HL-60/S4 treated with retinoic acid at 250 ng/mL for 4 days and 3 days (cell line): ENCODE data around the gene BLOC1S2.
"Not testable (repeated sequence)": the region's sequence is repeated elsewhere in the genome, so short reads cannot be mapped to it uniquely, and the experiment has no call there.

Experiments used
- in situ Hi-C: fragments of 300-500 bp; cut with MboI; formaldehyde crosslinking; loops from 2 replicates; pipeline ENCODE4 v1.7.0; 2022; ENCODE audit warnings: low sequenced_read_pairs

Gene BLOC1S2

GRCh38 chr10:100292300-100292699 lies 5.8 kb upstream of the BLOC1S2 start:
- in situ Hi-C loops, result not testable (repeated sequence)

DNA sequence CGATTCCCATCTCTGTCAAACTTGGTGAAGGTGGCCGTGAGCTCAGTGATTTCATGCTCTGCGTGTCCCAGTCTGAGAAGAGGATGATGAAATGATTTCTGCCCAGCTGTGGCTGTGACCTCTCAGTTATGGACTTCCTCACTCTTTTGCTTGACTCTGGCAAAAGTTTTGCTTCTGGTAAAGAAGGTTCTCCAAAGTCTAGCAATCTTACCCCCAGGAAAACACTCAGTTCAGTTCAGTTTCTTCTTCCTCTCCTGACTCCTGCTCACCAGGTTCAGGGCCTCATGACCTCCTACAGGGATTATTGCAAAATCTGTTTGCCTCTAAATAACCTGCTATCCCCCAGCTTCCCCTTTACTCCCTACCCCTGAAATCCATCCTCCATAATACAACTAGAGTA lies 4.9 kb upstream of the BLOC1S2 start:
- in situ Hi-C loops, result no loop called here

- in situ Hi-C loops, result no loop called here
Measured at GRCh38 chr10:100289641-100290040, 3.2 kb upstream of the BLOC1S2 start.

GRCh38 chr10:100288196-100288595 lies 1.7 kb upstream of the BLOC1S2 start:
- in situ Hi-C loops, result no loop called here

DNA sequence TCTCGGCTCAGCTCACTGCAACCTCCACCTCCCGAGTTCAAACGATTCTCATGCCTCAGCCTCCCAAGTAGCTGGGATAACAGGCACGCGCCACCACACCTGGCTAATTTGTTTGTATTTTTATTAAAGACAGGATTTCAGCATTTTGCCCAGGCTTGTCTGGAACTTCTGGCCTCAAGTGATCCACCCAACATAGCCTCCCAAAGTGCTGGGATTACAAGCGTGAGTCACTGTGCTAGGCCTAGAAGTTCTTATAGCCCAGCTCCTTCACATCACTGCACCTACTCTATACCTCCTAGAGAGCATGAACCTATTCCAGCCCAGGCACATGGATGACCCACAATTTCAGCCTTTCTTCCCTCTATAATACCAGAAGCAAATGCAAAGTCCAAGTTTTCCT lies 1.3 kb upstream of the BLOC1S2 start:
- in situ Hi-C loops, result no loop called here

- in situ Hi-C loops, result not testable (repeated sequence)
Measured at GRCh38 chr10:100285326-100285725, 1.2 kb downstream of the BLOC1S2 start.

DNA sequence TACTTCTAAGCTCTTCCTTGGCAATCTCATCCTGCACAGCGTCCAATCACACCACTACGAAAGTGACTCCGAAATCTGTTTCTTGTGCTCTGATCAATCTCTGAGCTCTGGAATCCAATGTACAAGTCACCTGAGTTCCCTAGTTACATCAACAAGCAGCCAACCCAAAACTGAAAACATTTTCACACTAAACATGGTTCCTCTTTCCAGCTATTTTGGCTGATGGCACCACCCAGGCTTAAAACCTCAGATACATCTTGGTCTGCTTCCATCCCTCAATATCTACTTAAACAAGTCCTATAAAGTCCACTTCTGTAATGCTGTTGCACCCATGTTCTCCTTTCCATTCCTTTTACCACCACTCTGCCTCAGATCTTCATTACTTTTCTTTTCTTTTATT lies 3.6 kb downstream of the BLOC1S2 start:
- in situ Hi-C loops, result no loop called here

- in situ Hi-C loops, result not testable (repeated sequence)
Measured at GRCh38 chr10:100276971-100277370, 9.5 kb downstream of the BLOC1S2 start.

DNA sequence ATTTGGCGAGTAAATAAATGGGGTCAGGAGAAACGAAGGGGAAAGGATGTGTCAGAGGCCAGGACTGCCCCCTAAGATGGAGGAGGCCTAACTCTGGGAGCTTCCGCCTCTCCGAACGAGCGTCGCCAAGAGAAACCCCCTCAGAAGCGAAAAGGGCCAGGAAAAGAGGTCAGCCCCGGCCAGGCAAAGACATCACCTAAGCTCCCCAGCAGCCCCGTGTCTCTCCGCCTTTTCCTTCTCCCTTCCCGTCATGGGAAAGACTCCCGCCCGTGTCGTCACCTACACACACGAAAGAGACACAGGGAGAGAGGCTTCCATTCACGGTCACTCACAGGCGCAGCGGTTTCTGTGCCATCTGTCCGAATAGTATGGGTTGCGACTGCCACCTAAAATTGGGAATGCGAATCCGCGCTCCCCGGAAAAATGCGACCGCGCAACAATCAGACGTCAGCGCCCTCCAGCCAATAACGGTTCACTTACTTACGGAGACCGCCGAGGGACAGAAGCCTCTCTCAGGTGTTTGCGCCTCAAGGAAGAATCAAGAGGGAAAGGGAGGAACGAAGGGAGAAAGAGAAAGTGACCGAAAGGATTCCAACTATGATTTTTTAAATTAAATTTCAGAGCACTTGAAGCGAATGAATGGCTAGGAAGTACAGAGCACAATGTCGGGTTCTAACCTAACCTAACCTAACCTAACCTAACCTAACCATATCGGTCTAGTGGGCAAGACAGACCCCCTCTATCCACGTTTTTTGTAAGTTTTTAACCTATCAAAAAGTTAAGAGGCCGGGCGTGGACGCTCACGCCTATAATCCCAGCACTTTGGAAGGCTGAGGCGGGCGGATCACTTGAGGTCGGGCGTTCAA lies 19.0 kb downstream of the BLOC1S2 start, which contains the start of gene CWF19L1:
TSS of gene CWF19L1 (minus strand) at position 400 of the 866 bp plus-strand sequence. CDS start at position 355, 45 bp downstream.
- in situ Hi-C loops, result no loop called here

GRCh38 chr10:100265821-100266485 lies 20.5 kb downstream of the BLOC1S2 start:
- in situ Hi-C loops, result no loop called here

DNA sequence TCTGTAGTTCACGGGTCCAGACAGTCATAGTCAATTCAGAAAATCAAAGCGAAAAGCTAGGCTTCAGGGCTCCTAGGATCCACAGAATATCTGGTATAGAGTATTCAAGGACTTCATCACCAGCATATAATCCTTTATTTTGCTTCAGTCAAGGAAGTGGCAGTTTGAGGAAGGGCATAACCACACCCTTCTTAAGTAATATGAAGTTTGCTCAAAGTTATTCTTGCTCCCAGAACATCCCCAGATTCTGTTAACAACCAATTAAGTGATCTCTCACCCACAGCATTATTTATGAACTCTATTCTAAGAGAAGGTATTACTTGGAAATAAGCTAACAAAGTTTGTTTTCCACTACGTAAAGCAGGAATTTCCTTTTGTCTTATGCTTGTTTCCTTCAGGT lies 32.3 kb downstream of the BLOC1S2 start:
- in situ Hi-C loops, result no loop called here

GRCh38 chr10:100253041-100253440 lies 33.4 kb downstream of the BLOC1S2 start:
- in situ Hi-C loops, result no loop called here

DNA sequence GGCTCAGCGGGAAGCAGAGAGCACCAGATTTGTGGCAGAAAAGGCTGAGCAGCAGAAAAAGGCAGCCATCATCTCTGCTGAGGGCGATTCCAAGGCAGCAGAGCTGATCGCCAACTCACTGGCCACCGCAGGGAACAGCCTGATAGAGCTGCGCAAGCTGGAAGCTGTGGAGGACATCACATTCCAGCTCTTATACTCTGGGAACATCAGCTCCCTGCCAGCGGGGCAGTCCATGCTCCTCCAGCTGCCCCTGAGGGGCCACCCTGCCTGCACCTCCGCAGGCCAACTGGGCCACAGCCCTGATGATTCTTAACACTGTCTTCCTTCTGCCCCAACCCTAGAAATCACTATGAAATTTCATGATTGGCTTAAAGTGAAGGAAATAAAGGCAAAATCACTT lies 37.7 kb downstream of the BLOC1S2 start:
- in situ Hi-C loops, result loop anchor here (25.0 kb wide), 1 partner anchor 412 kb away; no protein-coding TSS in a partner anchor

DNA sequence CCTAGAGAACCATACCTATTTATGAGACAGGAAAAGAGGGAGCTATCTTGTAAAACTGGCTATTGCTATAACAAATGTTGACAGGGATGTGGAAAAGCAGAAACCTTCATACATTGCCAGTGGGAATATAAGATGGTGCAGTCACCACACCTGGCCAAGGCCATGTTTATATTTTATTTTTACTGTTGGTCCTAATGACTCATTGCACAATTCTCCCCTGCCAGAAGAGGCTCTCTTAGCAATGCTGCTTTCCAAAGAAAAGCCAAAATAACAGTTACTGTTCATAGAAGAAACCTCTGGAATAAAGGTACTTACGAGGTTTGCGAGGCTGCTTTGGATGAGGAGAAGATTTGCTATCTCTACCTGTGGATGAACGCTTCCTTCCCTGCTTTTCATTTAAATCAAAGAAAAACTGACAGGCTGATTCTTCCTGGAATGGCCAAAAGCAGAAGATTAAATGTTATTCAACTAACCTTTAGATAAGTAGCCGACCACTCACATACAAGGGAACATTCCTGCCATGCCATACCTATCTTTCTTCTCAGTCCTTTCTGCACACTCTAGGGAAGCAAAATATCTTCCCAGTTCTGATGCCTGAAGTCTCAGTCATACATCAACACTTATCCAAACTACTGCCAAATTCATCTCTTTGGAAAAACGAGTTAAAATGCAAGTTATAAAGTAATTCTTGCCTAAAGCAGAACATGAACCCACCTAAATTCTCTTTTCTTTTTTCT lies 40.8 kb downstream of the BLOC1S2 start:
- in situ Hi-C loops, result loop anchor here (25.0 kb wide), 1 partner anchor 408 kb away; no protein-coding TSS in a partner anchor

- in situ Hi-C loops, result loop anchor here (25.0 kb wide), 1 partner anchor 403 kb away; no protein-coding TSS in a partner anchor
Measured at GRCh38 chr10:100239851-100240250, 46.6 kb downstream of the BLOC1S2 start.

- in situ Hi-C loops, result loop anchor here (25.0 kb wide), 1 partner anchor 401 kb away; no protein-coding TSS in a partner anchor
Measured at GRCh38 chr10:100238429-100238828, 48.1 kb downstream of the BLOC1S2 start.

GRCh38 chr10:100232101-100232500 lies 54.4 kb downstream of the BLOC1S2 start:
- in situ Hi-C loops, result loop anchor here (25.0 kb wide), 1 partner anchor 395 kb away; no protein-coding TSS in a partner anchor

DNA sequence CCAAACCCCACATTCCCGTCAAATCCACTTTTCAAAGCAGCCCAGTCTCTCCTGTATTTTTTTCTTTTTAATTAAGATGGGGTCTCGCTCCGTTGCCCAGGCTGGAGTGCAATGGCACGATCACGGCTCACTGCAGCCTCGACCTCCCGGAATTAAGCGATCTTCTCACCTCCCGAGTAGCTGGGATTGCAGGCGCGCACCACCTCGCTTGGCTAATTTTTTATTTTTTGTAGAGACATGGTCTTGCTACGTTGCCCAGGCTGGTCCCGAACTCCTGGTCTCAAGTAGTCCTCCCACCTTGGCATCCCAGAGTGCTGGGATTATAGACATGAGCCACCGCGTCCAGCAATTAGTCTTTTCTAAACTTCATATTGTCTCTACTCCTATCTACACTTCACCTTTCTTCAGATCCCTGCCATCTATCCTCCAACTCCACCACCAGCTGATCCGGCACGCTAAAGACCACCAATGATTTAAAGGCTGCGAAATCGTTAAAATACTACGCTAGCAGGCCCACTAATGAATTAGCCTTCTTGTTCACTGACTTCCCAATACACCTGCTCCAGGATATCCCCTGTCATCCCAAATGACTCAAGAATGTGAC lies 56.6 kb downstream of the BLOC1S2 start:
- in situ Hi-C loops, result loop anchor here (25.0 kb wide), 1 partner anchor 393 kb away; no protein-coding TSS in a partner anchor

DNA sequence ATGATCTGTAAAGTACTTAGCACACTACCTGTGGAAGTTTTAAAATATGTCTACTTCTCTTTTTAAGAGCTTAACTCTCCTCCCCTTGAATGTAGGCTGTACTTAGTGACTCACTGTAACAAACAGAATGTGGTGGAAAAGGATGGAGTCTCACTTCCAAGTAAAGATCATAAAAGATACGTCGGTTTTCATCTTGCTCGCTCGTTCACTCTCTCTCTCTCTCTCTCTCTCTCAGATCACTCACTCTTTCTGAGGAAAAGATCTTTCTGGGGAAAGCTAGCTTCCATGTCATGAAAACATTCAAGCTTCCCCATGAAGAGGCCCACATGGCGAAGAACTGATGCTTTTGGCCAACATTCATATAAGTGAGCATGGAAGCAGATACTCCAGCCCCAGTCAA lies 62.6 kb downstream of the BLOC1S2 start:
- in situ Hi-C loops, result no loop called here
